ENCODE measurements around the gene PRMT2.
"Not testable (repeated sequence)": the region's sequence is repeated elsewhere in the genome, so short reads cannot be mapped to it uniquely, and the experiment has no call there.

The PRMT2 gene

DNA sequence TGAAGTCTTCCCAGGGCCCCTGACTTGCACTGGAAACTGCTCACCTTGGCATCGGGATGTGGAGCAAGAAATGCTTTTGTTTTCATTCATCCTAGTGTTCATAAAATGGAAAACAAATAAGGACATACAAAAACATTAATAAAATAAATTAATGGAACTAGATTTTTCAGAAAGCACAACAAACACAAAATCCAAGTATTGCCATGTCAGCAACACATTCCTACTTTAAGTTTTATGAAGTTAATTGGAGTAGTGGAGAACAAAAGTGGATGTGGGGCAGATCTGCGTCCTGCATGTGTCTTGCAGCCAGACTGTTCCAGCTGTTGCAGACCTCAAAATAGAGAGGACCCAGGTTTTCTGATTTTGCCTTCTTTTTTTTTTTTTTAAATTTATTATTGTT, 32.9 kb downstream of the PRMT2 start:
- DNase-seq (ENCODE audit: low spot score), result no peak

DNA sequence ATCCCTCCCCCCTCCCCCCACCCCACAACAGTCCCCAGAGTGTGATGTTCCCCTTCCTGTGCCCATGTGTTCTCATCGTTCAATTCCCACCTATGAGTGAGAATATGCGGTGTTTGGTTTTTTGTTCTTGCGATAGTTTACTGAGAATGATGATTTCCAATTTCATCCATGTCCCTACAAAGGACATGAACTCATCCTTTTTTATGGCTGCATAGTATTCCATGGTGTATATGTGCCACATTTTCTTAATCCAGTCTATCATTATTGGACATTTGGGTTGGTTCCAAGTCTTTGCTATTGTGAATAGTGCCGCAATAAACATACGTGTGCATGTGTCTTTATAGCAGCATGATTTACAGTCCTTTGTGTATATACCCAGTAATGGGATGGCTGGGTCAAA, 33.4 kb downstream of the PRMT2 start:
- DNase-seq (ENCODE audit: low spot score), result not testable (repeated sequence)

DNA sequence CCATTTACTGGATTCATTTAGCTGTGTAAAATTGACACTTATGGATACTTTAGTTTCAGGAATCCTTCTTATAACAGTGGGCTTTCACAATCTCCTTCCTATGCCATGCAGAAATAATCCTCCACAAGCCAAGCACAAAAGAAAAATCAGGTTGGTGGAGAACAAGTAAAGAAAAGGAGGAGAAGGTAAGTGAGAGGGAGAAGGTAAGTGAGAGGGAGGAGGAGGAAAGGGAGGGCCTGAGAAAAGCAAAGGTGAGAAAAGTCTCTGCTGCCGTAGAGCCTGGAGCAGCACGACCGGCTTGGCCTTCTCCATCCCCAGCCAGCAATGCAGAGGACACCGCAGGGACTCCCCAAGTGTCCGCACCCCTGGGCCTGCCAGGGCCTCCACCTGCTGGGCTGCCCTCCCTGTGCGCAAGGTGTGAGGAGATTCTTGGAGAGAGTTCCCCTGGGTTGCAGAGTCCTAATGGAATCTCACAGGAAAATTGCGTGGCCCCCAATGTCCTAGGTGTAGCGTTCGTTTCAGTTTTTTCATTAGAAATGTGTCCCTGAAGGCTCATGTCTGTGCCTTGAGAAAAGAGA, 39.0 kb downstream of the PRMT2 start:
- no peak for DNase-seq (ENCODE audit: low spot score)

DNA sequence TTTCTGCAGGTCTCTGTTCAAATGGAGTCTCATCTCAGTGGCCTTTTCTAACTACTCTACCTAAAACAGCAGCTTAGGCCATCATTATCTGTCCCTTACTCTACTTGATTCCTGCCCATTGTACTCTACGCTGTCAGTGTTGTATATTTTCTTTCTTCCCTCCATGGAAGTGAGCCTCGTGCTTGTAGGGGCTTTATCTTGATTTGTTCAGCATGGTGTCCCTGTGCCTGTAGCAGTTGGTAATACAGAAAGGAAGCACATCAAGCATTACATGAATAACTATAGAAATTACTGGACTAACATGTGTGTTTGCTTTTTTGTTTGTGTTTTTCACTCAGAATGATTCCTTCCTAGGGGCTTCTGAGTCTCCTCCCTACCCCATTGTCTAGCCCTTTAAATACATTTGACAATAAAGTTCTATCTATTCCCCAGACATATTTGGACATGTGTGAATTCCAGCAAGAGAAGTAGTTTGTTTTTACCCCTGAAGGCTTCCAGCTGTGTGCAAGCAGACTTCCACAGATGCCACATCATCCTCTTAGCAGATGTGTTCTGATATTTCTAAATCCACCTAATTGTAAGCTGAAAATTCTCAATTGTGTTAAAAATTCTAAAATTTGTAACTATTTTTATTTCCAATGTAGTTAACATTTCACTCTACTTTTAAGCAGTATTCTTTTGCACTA, 40.3 kb downstream of the PRMT2 start:
- DNase-seq (ENCODE audit: low spot score), result no peak

DNA sequence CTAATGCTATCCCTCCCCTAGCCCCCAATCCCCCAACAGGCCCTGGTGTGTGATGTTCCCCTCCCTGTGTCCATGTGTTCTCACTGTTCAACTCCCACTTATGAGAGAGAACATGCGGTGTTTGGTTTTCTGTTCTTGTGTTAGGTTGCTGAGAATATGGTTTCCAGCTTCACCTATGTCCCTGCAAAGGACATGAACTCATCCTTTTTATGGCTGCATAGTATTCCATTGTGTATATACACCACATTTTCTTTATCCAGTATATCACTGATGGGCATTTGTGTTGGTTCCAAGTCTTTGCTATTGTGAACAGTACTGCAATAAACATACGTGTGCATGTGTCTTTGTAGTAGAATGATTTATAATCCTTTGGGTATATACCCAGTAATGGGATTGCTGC, 41.1 kb downstream of the PRMT2 start:
- not testable (repeated sequence) for DNase-seq (ENCODE audit: low spot score)

DNA sequence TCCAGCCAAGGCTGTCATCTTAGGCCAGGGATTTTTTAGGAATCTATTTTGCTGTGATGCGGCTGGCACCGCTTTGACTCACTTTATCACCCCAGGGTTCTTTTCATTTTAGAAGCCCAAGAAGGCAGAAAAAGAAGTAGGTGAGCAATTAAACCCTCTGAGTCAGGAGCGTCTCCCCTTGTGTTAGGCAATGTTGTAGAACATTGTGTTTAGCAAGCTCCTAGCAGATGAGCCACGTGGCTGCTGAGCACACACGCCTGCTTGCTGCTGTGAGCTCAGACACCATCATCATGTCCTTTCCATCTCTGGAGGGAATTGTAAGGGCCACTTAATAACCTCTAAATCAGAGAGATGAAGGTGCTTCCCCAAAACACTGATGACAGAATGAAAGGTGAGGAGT, 46.1 kb downstream of the PRMT2 start:
- DNase-seq (ENCODE audit: low spot score), result not testable (repeated sequence)

DNA sequence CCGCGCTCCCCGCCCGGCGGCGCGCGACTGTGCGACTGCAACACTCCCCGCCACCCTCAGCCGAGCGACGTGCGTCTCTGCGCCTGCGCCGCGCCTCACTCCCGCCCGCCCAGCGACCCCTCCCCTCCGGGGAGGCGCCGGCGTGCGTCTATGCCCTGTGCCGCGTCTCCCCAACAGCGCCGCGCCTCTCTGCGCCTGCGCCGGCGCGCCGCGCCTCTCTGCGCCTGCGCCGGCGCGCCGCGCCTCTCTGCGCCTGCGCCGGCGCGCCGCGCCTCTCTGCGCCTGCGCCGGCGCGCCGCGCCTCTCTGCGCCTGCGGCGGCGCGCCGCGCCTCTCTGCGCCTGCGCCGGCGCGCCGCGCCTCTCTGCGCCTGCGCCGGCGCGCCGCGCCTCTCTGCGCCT, 63.2 kb downstream of the PRMT2 start:
- not testable (repeated sequence) for DNase-seq (ENCODE audit: low spot score)

DNA sequence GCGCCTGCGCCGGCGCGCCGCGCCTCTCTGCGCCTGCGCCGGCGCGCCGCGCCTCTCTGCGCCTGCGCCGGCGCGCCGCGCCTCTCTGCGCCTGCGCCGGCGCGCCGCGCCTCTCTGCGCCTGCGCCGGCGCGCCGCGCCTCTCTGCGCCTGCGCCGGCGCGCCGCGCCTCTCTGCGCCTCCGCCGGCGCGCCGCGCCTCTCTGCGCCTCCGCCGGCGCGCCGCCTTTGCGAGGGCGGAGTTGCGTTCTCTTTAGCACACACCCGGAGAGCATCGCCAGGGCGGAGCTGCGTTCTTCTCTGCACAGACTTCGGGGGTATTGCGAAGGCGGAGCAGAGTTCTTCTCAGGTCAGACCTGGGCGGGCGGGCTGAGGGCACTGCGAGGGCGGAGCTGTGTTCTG, 63.6 kb downstream of the PRMT2 start:
- not testable (repeated sequence) for DNase-seq (ENCODE audit: low spot score)

Data from globus pallidus (tissue), 1 donor.